NCI-H748 (cell line): Measurements from ENCODE around the gene WASL.
A peak's percentile ranks its signal among the peaks of the same experiment; 100 is the strongest.
"Not testable (repeated sequence)": the region's sequence is repeated elsewhere in the genome, so short reads cannot be mapped to it uniquely, and the experiment has no call there.

Source experiments
- DNase-seq: peaks from one replicate; lab custom pipeline; 2025; ENCODE audit not compliant: unreplicated experiment; lab: John Stamatoyannopoulos, UW

Gene WASL

GRCh38 chr7:123748734-123749536 is at the start of gene WASL:
Gene WASL (minus strand): TSS chr7:123749003. CDS start chr7:123748734, 269 bp downstream.
- DNase-seq, result peak; percentile 95

GRCh38 chr7:123797673-123798531 is 49.1 kb upstream of the WASL start:
- DNase-seq, result peak; percentile 94

GRCh38 chr7:123796568-123796967 is 47.8 kb upstream of the WASL start:
- no peak for DNase-seq

- DNase-seq, result no peak
These were observed 47.1 kb upstream of the WASL start for GRCh38 chr7:123795917-123796316.

- DNase-seq, result not testable (repeated sequence)
These were observed 46.3 kb upstream of the WASL start for GRCh38 chr7:123795116-123795515.

- no peak for DNase-seq
These were observed 43.7 kb upstream of the WASL start for GRCh38 chr7:123792547-123792946.

- no peak for DNase-seq
These were observed 42.2 kb upstream of the WASL start for GRCh38 chr7:123791001-123791400.

GRCh38 chr7:123789817-123790216 is 41.0 kb upstream of the WASL start:
- no peak for DNase-seq

- no peak for DNase-seq
These were observed 40.5 kb upstream of the WASL start for GRCh38 chr7:123789206-123789784.

GRCh38 chr7:123788584-123788983 is 39.8 kb upstream of the WASL start:
- no peak for DNase-seq

GRCh38 chr7:123787220-123788007 is 38.6 kb upstream of the WASL start:
- no peak for DNase-seq

- DNase-seq, result no peak
These were observed 35.5 kb upstream of the WASL start for GRCh38 chr7:123784263-123784662.

- DNase-seq, result no peak
These were observed 35.0 kb upstream of the WASL start for GRCh38 chr7:123783820-123784219.

GRCh38 chr7:123782071-123782798 is 33.4 kb upstream of the WASL start:
- no peak for DNase-seq

- not testable (repeated sequence) for DNase-seq
These were observed 31.7 kb upstream of the WASL start for GRCh38 chr7:123780472-123780871.

GRCh38 chr7:123774496-123774895 is 25.7 kb upstream of the WASL start:
- DNase-seq, result no peak

- no peak for DNase-seq
These were observed 24.7 kb upstream of the WASL start for GRCh38 chr7:123773481-123773880.

GRCh38 chr7:123772652-123773051 is 23.8 kb upstream of the WASL start:
- DNase-seq, result no peak

- no peak for DNase-seq
These were observed 23.0 kb upstream of the WASL start for GRCh38 chr7:123771846-123772245.

- no peak for DNase-seq
These were observed 22.5 kb upstream of the WASL start for GRCh38 chr7:123771256-123771655.
